HG02798 (cell line): ENCODE data around the gene CPN2.

ENCODE experiments used
- ATAC-seq: cut with Tn5 transposase; IDR thresholded peaks from one replicate; pipeline ENCODE4 v1.9.1; 2021; ENCODE audit warnings: mild to moderate bottlenecking; ENCODE audit not compliant: unreplicated experiment, poor library complexity

The CPN2 gene

DNA sequence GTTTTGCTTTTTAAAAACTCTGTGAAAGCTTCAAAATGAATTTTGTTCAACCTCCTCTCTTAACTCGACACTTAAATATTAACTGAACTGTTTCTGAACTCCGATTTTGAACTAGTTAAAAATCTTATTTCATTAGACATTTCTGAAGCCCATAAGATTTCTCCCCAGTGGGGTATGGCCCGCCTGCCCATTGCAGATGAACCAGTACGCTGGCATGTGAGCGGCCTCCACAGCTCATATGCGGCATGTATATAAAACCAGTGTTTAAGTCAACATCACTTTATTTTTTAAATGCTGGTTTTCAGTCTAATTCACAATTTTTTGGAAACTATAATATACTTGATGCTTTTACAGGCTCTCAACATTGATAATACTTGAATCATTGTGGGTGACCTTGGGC is 50.2 kb downstream of the CPN2 start:
- no peak for ATAC-seq

DNA sequence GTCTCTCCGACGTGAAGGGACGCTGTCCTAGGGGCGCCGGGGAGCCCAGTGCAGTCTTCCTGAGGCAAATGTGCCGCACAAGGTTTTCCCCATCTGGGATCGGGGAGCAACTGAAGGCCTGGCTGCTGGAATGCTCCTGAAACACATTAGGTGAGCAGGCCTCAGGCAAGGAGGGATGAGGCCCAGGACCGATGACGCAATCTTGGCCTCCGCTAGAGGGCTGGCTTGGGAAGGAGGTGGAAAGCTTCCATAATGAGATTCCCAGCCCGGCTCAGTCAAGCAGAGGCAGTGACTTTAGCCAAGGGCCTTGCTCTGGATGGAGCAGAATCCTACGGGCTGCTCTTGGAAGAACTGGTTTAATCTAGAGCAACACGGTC is 50.8 kb downstream of the CPN2 start:
- no peak for ATAC-seq

DNA sequence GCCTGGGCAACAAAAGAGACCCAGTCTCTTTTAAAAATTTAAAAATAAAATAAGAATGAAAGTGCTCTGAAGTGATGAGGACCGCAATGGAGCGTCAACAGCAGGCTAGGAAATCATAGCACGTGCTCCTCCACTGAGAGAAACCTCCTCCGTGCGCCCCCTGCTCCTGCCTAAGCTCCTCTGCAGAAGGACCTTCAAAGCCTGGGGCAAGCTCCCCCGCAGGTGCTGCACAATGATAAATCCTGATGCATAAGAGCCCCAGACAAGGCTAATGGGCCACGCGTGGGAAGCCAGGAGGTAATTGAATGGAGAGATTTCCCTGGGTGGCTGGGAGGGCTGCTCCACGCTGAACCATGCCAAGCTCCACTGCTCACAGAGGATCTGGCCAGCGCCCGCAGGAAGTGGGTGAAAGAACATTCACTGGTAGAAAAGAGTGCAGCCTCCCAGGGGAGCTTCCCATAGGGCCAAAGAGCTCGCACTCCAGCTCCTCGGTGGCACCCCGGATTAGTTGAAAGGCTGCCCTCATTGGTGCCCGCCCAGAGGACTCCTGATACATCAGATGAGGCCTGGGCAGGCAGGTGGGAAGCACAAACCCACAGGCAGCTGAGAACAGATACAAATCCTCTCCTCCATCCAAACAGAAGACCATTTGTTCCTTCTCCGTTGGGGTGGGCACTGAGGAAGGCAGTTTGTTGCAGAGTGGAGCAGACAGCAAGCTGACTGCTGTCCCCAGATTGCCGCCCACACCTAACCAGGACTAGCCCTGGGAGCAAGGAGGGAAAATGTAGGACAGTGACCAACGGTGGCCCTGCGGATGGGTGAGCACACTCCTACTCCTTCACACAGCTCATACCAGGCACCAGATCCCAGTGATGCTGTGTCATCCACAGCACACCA is 52.5 kb downstream of the CPN2 start:
- no peak for ATAC-seq

DNA sequence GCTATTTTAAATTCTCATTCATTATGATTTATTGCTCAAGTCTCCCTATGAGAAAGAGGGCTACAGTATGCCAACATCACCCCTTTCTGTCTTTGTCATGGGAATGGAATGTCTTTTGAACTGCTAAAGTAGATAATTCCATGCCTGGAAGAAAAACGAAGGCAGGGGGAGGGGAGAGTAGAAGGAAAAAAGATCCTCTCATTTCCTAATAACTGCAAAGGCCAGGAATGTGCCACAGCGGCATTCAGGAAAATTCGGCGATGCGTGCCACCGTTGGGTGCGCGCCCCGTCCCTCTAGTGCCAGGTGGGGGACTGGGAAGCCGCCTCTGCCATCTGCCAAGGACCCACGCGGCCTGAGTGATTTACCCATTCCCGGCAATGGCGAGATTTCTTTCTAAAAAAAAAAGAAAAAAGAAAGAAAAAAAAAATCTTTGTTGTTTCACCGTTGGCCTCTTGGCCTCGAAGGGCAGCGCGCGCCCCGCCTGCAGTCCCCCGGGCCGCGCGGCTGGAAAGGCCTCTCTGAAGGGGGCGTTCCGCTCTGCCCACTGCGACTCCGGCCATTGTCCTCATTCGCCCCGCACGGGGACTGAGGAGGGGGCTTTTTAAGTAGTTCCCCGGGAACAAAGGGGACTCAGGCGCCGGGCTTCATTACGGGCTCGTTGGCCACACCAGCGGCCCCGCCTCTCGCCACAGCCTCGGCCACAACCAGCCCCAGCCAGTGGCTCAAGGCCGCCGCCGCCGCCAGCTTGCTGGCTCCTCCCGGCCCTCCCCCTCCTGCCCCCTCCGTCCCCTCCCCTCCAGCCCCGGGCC is 54.5 kb downstream of the CPN2 start:
- no peak for ATAC-seq

DNA sequence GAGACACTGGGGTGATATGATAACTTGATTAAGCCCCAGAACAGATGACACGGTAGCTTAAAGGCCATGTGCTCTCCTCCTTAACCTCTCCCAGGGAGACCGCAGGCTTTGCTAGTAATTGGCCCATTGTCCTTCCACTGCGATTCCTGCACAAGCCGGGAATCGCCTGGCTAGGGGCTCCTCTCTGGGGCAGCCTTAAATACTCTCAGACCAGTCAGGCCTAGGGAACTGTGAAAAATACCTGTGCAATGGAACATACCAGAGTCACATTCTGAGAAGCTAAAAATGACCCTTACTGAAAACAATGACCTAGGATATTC is 56.3 kb downstream of the CPN2 start:
- ATAC-seq, result no peak

DNA sequence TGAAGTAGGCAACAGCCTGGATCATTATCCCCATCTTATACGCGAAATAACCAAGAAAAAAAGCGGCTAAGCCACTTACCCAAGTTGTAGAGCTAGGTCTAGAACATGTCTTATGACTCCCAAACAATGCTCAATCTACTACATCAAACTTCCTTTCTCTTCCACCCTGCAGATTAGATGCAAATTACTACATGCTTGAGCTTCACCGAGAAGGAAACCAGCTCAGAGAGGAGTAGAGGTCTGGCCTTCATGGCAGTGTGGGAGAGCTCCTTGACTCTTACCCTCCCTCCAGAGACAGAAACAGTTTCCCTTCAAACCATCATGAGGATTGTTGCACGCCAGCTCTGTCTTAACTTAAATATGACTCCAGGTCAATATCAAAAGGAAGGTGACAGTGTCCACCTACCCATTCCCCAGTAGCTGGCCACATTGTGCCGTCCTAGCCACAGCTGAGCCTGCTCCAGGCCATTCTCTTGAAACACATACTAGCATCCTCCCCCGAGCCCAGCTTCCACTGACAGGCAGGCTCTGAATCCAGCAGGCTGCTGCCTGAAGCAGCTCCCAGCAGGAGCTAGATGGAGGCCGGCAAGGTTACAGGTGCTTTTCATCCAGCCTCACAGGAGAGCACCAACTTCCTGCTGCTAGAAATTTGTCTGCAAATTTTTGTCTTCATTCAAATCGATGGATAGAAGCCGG is 56.8 kb downstream of the CPN2 start:
- ATAC-seq, result no peak

DNA sequence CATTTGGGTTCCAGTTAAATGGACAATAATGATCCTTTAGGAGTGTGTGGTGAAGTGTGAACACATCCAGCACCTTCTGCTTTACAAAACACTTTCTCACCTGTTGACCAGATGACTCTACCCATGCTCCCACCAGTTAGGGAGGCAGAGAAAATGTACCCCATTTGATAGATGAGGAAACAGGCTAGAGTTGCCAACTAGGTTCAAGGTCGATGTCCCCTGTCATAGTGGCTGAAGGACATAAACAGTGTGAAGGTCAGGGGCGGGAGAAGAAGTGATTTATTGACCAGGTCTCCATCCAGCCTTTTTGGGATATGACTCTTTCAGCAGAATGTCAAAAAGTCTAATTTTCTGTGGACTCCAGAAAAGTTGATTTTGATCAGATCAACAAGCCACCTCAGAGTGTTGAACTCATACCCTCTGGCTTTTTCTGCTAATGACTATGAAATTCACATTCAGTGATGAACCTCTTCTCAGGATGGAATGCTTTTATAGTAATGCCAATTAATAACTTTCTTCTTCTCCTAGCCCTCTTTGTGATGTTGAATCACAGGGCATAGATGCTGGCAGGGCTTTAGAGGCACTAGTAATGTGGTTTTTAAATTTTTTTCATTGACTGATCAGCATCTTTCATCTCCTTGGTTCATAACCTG is 57.5 kb downstream of the CPN2 start:
- no peak for ATAC-seq

DNA sequence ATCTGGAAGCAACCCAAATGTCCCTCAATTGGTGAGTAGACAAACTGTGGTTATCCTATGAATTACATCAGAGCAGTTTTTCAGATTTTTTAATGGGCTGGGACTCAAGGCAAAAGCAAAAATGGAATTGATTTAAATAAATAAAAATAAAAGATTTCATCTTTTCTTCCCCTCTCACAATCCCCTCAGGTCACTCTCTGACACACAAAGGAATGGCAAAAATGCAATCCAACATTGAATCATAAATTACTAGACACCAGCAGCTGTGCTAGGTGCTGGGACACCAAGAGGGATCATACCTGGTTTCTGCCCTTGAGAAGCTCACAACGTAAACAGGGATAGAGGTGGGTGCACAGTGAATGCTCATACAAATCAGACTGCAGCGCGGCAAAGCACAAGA is 58.8 kb downstream of the CPN2 start:
- no peak for ATAC-seq
